Right renal pelvis (tissue), 4 donors: ENCODE results near the gene CAPG. TPM values are rescaled to one million over a fixed set of nuclear protein-coding genes. Genes with fewer than 3 reads are reported as not detected.

Source experiments
- DNase-seq, 4 donors: peaks; one replicate each; pipeline ENCODE4 v3.0.0-alpha.2; 2013; ENCODE audit warnings: low read depth in 4 of 4, low spot score in 3 of 4, missing footprints in 1 of 4
- polyA plus RNA-seq, 4 donors: library from polyadenylated mRNA; unstranded; fragments of 120-200 nt; gene quantifications; one replicate each; pipeline ENCODE4 v1.2.1, GENCODE V29; 2013; ENCODE audit not compliant: insufficient read length in 4 of 4

The CAPG gene
- polyA plus RNA-seq, 4 donors: 103 to 130 (median 116) TPM

GRCh38 chr2:85439025-85439472 lies 28.9 kb upstream of the CAPG start:
- DNase-seq: no peak

GRCh38 chr2:85438201-85439024 lies 28.2 kb upstream of the CAPG start:
- no peak for DNase-seq

GRCh38 chr2:85437488-85438200 lies 27.5 kb upstream of the CAPG start:
- DNase-seq: peak in 1 of 4 donors; percentile 69

GRCh38 chr2:85436836-85437487 lies 26.8 kb upstream of the CAPG start:
- no peak for DNase-seq

GRCh38 chr2:85435981-85436835 lies 26.0 kb upstream of the CAPG start:
- DNase-seq: no peak

DNA sequence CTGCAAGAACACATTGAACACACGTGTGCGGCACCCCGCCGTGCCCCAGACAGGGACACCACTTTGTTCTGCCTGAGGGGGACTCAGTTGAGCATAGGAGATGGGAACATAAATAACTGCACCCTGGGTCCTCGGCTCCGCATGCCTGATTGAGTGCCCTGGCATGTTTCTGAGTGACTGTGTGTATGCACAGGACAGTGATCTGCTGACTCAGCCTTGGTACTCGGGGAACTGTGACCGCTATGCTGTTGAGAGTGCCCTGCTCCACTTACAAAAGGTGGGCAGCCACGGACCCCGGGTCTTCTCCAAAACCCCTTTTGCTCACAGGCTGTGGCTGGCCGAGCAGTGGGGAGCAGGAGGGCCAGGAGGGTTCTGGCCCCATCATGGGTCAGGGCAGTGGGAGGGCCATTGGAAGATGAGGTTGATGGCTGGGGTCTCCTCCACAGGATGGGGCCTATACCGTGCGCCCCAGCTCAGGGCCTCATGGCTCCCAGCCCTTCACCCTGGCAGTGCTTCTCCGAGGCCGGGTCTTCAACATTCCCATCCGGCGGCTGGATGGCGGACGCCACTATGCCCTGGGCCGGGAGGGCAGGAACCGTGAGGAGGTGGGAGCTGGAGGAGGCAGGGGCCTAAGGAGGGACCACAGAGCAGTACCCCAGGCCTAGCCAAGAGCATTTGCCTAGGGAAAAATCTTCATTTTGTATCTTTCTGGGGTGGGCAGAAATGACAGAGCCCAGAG lies 25.2 kb upstream of the CAPG start:
- no peak for DNase-seq

DNA sequence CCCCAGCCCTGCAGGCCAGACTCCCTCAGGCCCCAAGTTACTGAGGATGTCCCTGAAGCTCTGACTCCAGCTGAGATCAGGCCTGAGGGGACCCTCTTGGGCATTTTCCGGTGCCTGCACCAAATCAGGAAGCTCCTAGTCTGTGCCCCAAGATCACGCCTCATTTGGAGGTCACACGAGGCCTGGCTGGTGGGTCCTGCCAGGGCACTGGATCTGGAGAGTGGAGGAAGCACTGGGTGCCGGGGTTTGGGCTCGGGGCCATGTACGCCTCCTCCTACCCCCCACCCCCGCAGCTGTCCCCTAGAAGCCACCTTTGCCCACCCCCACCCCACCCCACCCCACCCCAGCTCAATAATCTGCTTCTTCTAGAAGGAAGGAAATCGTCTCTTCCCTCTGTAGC lies 24.5 kb upstream of the CAPG start:
- DNase-seq: no peak

- DNase-seq: no peak
These were observed 23.4 kb upstream of the CAPG start for GRCh38 chr2:85433511-85434089.

DNA sequence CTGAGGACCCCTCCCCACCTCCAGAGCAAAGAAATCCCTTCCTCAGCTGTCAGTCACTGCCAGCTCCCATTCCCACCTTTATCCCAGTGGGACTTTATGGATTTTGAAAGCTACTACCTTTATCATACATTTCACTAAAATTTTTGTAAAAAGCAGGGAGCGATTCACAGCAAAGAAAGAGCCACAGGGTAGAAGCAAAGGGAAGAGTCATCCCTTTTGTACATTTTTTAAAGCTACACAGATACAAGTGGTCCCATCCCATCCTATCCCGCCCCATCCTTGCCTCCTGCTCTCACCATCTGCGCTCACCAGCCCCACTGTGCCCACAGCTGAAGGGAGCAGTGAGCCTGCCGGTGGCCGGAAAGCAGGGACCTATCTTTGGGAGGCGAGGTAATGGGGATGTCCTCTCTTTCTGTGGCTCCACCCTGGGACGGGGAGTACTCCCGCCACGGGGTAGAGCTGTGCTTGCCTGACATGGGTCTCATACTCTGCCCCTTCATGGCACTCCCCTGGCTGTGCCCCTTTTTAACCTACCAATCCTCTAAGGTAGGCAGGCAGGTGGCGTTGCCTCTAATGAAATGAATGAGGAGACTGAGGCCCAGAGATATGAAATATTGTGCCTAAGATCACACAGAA lies 21.5 kb upstream of the CAPG start:
- no peak for DNase-seq

GRCh38 chr2:85430752-85431569 lies 20.8 kb upstream of the CAPG start:
- no peak for DNase-seq

DNA sequence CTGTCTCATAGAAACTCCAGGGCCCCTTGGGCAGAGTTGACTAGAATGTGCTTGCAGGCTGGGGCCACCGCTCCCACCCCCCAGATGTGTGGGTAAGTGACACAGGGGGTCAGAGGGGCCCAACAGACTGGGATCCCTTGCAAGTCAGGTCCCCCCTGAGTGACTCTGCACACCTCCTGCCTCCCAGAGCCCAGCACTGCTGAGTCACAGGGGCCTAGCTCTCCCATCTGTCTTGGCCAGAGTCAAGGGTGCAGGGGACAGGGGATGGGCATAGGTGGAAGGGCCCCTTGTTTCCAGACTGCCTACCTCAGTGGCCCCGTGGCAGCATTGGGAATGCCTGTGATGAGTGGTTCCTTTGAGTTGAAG lies 19.7 kb upstream of the CAPG start:
- no peak for DNase-seq

- no peak for DNase-seq
These were observed 19.2 kb upstream of the CAPG start for GRCh38 chr2:85429213-85429923.

DNA sequence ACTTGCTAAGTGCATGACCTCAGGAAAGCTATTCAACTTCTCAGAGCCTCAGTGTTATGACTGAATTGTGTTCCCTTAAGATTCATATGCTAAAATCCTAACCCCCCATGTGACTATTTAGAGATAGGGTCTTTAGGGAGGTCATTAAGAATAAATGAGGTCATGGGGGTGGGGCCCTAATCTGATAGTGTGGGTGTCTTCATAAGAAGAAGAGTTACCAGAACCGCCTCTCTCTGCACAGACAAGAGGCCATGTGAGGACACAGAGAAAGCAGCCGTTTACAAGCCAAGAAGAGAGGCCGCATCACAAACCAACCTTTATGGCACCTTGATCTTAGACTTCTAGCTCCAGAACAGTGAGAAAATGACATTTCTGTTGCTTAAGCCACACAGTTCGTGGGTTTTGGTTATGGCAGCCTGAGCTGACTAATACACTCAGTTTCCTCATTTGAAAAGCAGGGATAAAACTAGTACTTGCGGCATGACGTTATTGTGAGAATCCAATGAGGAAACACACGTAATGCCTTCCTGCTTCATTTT lies 18.2 kb upstream of the CAPG start:
- no peak for DNase-seq

DNA sequence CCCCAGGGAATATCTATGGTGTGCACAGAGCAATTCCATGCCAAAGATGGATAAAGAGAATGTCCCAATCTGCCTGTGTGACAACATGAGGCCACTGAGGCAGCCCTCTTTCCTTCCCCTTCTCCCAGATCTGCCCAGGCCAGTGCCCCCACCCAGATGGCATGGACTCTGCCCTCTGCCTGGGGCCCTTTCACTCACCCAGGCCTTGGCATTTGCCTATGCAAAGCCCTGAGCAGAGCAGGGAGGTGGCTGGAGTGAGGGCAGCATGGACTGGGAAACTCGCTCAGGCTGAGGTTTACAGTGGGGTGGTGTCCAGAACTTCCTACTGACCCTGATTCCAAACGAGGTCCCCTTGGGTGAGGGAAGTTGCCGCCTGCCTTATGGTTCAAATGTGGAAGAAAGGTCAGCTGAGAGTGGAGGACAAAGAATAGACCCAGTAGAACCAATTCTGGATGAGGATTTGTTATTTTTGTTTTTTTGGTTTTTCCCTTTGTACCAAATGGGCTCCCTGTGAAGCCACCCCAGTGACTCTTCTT lies 17.2 kb upstream of the CAPG start:
- DNase-seq: no peak

- no peak for DNase-seq
These were observed 15.4 kb upstream of the CAPG start for GRCh38 chr2:85425588-85425987.

DNA sequence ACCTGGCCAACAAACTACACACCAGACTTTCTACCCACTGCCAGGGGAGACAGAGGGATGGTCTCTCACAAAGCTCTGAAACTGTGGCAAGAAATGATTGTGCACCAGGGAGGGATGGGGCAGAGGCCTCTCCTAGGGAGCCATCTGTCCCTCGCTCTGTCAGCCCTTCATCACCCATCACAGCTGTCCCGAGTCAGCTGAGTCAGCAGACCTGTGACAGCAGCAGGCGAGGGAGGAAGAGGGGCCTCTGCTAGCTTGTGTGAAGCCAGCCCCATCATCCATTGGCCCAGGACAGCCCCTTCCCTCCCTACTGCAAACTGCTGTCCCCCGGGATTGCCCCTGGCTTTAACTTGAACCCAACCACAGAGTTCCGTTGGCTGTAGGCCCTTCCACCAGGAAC lies 13.4 kb upstream of the CAPG start:
- no peak for DNase-seq

DNA sequence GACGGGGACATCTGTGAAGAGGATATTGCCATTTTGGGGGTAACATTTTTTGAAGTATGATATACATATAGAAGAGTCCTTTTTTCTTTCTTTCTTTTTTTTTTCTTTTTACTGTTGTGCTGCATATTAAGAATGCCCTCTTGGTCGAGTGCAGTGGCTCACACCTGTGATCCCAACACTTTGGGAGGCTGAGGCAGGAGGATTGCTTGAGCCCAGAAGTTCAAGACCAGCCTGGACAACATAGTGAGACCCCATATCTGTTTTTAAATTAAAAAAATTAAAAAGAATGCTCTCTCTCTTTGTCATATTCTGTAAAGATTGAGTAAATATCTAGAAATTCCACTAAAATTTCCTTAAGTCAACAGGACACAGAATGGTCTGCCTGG lies 11.9 kb upstream of the CAPG start:
- no peak for DNase-seq
